Measurements from ENCODE around the gene ALDH4A1. TPM values are rescaled to one million over a fixed set of nuclear protein-coding genes. Genes with fewer than 3 reads are reported as not detected.
A peak's percentile ranks its signal among the peaks of the same experiment; 100 is the strongest.

ALDH4A1 gene
- total and polyA plus RNA-seq, 9 of the 15 experiments (the other 6 are each of a cell fraction or from before 2014, with no cell fraction given) = 0.27 to 31.4 (median 16.6) TPM

GRCh38 chr1:18917071-18917799 lies 14.9 kb upstream of the ALDH4A1 start:
- no TSS peak for BruUV-seq (replicated peaks)
- Histone ChIP-seq H3K9me3 (replicated peaks; ENCODE audit: control insufficient read depth, insufficient read depth, low read depth, low read length) (no peaks in the 10 kb centered on the region), H3K27ac (ENCODE audit: extremely low read depth, low read depth, low read length) (no peak overlapping the region), H3K4me3 (no peak overlapping the region), H2AFZ (ENCODE audit: low read depth, low read length) (0 out of 2 replicates have a peak overlapping the region, but pooled peaks have one; percentile 38), H3K79me2 (ENCODE audit: control insufficient read depth, insufficient read depth, low read length) (no peaks in the 10 kb centered on the region), H3K4me2 (ENCODE audit: insufficient read depth, low read length) (no peak overlapping the region), H3K36me3 (ENCODE audit: control insufficient read depth, insufficient read depth, low read length) (no peaks in the 10 kb centered on the region), H3K4me1 (replicated peaks in 1 of 2; ENCODE audit: control insufficient read depth in 2 of 2, insufficient read depth in 2 of 2, low read length in 2 of 2) (peaks cover 0 to 13% of the 10 kb centered on the region in 2 experiments; a peak in 1 of 5 replicates), H4K20me1 (replicated peaks; ENCODE audit: control insufficient read depth, insufficient read depth, low read length) (peaks cover 17% of the 10 kb centered on the region), H3K27me3 (ENCODE audit: control insufficient read depth in 2 of 2, insufficient read depth in 2 of 2, low read length in 2 of 2) (peaks cover 57 to 73% of the 10 kb centered on the region in 2 experiments), H3K9me1 (ENCODE audit: control insufficient read depth, insufficient read depth, low read length) (no peaks in the 10 kb centered on the region), H3K9ac (ENCODE audit: insufficient read depth in 1 of 2, low read depth in 2 of 2, low read length in 2 of 2) (peak overlapping the region in 1 of 2 experiments; percentile 29; a peak in 1 of 4 replicates)
- DNase-seq (ENCODE audit: extremely low read depth in 1 of 4, low spot score in 3 of 4) (no peak), ATAC-seq (no peak), FAIRE-seq (no peak)
- intact Hi-C loops (cut with micrococcal nuclease) (loop anchor here (10.0 kb wide), 1 partner anchor 328 kb away; no protein-coding TSS in a partner anchor), in situ Hi-C loops (cut with MboI) (no loop called here)
- WGBS (ENCODE audit: insufficient coverage, low coverage, missing lambda C conversion rate) = 27% methylated on average over 30 of the region's 30 CpGs
- ChIA-PET POLR2A (no interaction called here), CTCF (ENCODE audit: low intra/inter-chr PET ratio) (no interaction called here)
- TF ChIP-seq KDM5B (IDR thresholded peaks at IDR 0.05; ENCODE audit: insufficient replicate concordance, low read depth, low read length) = no peak
- TF ChIP-seq KAT8 (IDR thresholded peaks at IDR 0.05; ENCODE audit: low read depth) = no peak
- TF ChIP-seq MCM3 (IDR thresholded peaks at IDR 0.05) = no peak
- no peak for TF ChIP-seq ZNF324 (CRISPR knock-in tag; IDR thresholded peaks at IDR 0.05)
- TF ChIP-seq ZNF174 (CRISPR knock-in tag; IDR thresholded peaks at IDR 0.05) = no peak
- no peak for TF ChIP-seq NCOA2 (IDR thresholded peaks at IDR 0.05; ENCODE audit: partially characterized antibody in 2 of 2)
- no peak for TF ChIP-seq HDAC3 (IDR thresholded peaks at IDR 0.05; ENCODE audit: borderline replicate concordance, partially characterized antibody)
